HG03432 (cell line): Measurements from ENCODE around the gene CDH1.
A peak's percentile ranks its signal among the peaks of the same experiment; 100 is the strongest.

Source experiments
- ATAC-seq: cut with Tn5 transposase; IDR thresholded peaks from one replicate; pipeline ENCODE4 v1.9.1; 2021; ENCODE audit warnings: mild to moderate bottlenecking, moderate library complexity; ENCODE audit not compliant: unreplicated experiment

CDH1 gene

GRCh38 chr16:68731637-68732036 is 5.5 kb upstream of the CDH1 start:
- ATAC-seq = no peak

- no peak for ATAC-seq
Observed at GRCh38 chr16:68732042-68732680, 4.9 kb upstream of the CDH1 start.

- no peak for ATAC-seq
Observed at GRCh38 chr16:68732741-68733399, 4.2 kb upstream of the CDH1 start.

GRCh38 chr16:68733570-68733969 is 3.5 kb upstream of the CDH1 start:
- no peak for ATAC-seq

GRCh38 chr16:68734782-68735181 is 2.3 kb upstream of the CDH1 start:
- ATAC-seq = no peak

GRCh38 chr16:68736561-68736960 is 531 bp upstream of the CDH1 start:
- ATAC-seq = no peak

GRCh38 chr16:68737730-68738629 is 888 bp downstream of the CDH1 start:
- no peak for ATAC-seq

GRCh38 chr16:68739964-68740627 is 3.0 kb downstream of the CDH1 start:
- no peak for ATAC-seq

- ATAC-seq = no peak
Observed at GRCh38 chr16:68740628-68741346, 3.7 kb downstream of the CDH1 start.

GRCh38 chr16:68743664-68744063 is 6.6 kb downstream of the CDH1 start:
- ATAC-seq = no peak

- ATAC-seq = no peak
Observed at GRCh38 chr16:68744744-68745280, 7.7 kb downstream of the CDH1 start.

- no peak for ATAC-seq
Observed at GRCh38 chr16:68746951-68747350, 9.9 kb downstream of the CDH1 start.

GRCh38 chr16:68749432-68749831 is 12.3 kb downstream of the CDH1 start:
- ATAC-seq = no peak

GRCh38 chr16:68750193-68750695 is 13.2 kb downstream of the CDH1 start:
- ATAC-seq = no peak

- ATAC-seq = no peak
Observed at GRCh38 chr16:68751160-68751559, 14.1 kb downstream of the CDH1 start.

- ATAC-seq = no peak
Observed at GRCh38 chr16:68752602-68753001, 15.5 kb downstream of the CDH1 start.

GRCh38 chr16:68754084-68754792 is 17.1 kb downstream of the CDH1 start:
- no peak for ATAC-seq

GRCh38 chr16:68756239-68756915 is 19.3 kb downstream of the CDH1 start:
- peak; percentile 67 for ATAC-seq

GRCh38 chr16:68757625-68757935 is 20.5 kb downstream of the CDH1 start:
- no peak for ATAC-seq
